K562 (cell line): ENCODE measurements around the gene CARM1. TPM values are rescaled to one million over a fixed set of nuclear protein-coding genes. Genes with fewer than 3 reads are reported as not detected.

Experiments
- CCNT2 ChIP-seq: IDR thresholded peaks from 2 replicates; pipeline ENCODE4 v1.6.1; 2011; ENCODE audit warnings: borderline replicate concordance, low read depth, mild to moderate bottlenecking, moderate library complexity, mixed read lengths, low read length; ENCODE audit not compliant: insufficient read length; ENCODE audit errors: extremely low read depth
- CREB1 ChIP-seq, 2 experiments: sonication (generic) in 1 of 2; formaldehyde crosslinking in 1 of 2; IDR thresholded peaks; 2 replicates each; pipeline versions ENCODE4 v1.6.1 to v1.8.0; 2012 to 2022; ENCODE audit warnings: inconsistent platforms in 1 of 2, mild to moderate bottlenecking in 1 of 2, missing genetic modification reagents in 1 of 2, moderate library complexity in 1 of 2
- ESRRA ChIP-seq: fragments of 450-650 bp; IDR thresholded peaks from 2 replicates; pipeline ENCODE4 v1.6.1; 2014; ENCODE audit warnings: low read depth, mild to moderate bottlenecking, moderate library complexity, borderline replicate concordance
- FIP1L1 ChIP-seq: fragments of 200-400 bp; formaldehyde crosslinking; IDR thresholded peaks from 2 replicates; pipeline ENCODE4 v1.6.1; 2018; ENCODE audit warnings: mild to moderate bottlenecking, low read depth, low read length; ENCODE audit not compliant: poor library complexity, severe bottlenecking
- GATA2 ChIP-seq: sonication (generic); formaldehyde crosslinking; IDR thresholded peaks from 2 replicates; pipeline ENCODE4 v1.4.0; 2020; ENCODE audit warnings: mild to moderate bottlenecking, missing genetic modification reagents
- MAZ ChIP-seq, 2 experiments: fragments of 450-650 bp in 1 of 2; sonication (generic) in 1 of 2; formaldehyde crosslinking; IDR thresholded peaks in 1 of 2; conservative IDR thresholded peaks in 1 of 2; 2 replicates each; pipeline versions ENCODE4 v1.4.0 to v1.5.0; 2020; ENCODE audit warnings: mild to moderate bottlenecking in 1 of 2, missing genetic modification reagents in 1 of 2
- MED1 ChIP-seq: sonication (generic); formaldehyde crosslinking; IDR thresholded peaks from 2 replicates; pipeline ENCODE4 v1.8.1; 2023; ENCODE audit warnings: missing genetic modification reagents, borderline replicate concordance
- MEF2A ChIP-seq: IDR thresholded peaks from 2 replicates; pipeline ENCODE4 v1.6.1; 2011; ENCODE audit warnings: low read depth, mild to moderate bottlenecking, low read length, moderate library complexity; ENCODE audit not compliant: control insufficient read depth
- MXI1 ChIP-seq: IDR thresholded peaks from 2 replicates; pipeline ENCODE4 v1.6.1; 2011; ENCODE audit warnings: low read depth, mild to moderate bottlenecking, improper control_type of control experiment, low read length
- MYBL2 ChIP-seq, 2 experiments: fragments of 450-650 bp in 1 of 2; sonication (generic) in 1 of 2; formaldehyde crosslinking in 1 of 2; IDR thresholded peaks; 2 replicates each; pipeline versions ENCODE4 v1.6.1 to v1.8.1; 2017 to 2022; ENCODE audit warnings: borderline replicate concordance in 1 of 2, inconsistent platforms in 1 of 2, low read depth in 1 of 2, mild to moderate bottlenecking in 1 of 2, missing genetic modification reagents in 1 of 2, moderate library complexity in 1 of 2
- NELFE ChIP-seq: IDR thresholded peaks from 2 replicates; pipeline ENCODE4 v1.6.1; 2011; ENCODE audit warnings: mild to moderate bottlenecking; ENCODE audit not compliant: insufficient read depth, insufficient read length
- NR4A1 ChIP-seq, 2 experiments: fragments of 250-450 bp in 1 of 2; fragments of 450-650 bp in 1 of 2; sonication (Bioruptor Pico) in 1 of 2; IDR thresholded peaks; 2 replicates each; pipeline versions ENCODE4 v1.4.0 to v1.6.1; 2016 to 2020; ENCODE audit warnings: mild to moderate bottlenecking in 2 of 2, missing compliant biosample characterization in 1 of 2, missing genetic modification characterization in 1 of 2, moderate library complexity in 1 of 2
- NUFIP1 ChIP-seq: fragments of 450-650 bp; IDR thresholded peaks from 2 replicates; pipeline ENCODE4 v1.6.1; 2018; ENCODE audit not compliant: partially characterized antibody
- PRMT5 ChIP-seq: sonication (generic); formaldehyde crosslinking; IDR thresholded peaks from 2 replicates; pipeline ENCODE4 v1.5.0; 2020; ENCODE audit warnings: missing genetic modification reagents
- RBM25 ChIP-seq: fragments of 200-400 bp; formaldehyde crosslinking; IDR thresholded peaks from 2 replicates; pipeline ENCODE4 v1.6.1; 2018; ENCODE audit warnings: low read length, low read depth, moderate library complexity; ENCODE audit not compliant: severe bottlenecking
- ZNF253 ChIP-seq: fragments of 250-450 bp; sonication (Bioruptor Pico); conservative IDR thresholded peaks from 2 replicates; pipeline ENCODE4 v1.6.1; 2021; ENCODE audit warnings: mild to moderate bottlenecking
- ZNF586 ChIP-seq: fragments of 450-650 bp; formaldehyde crosslinking; conservative IDR thresholded peaks from 2 replicates; pipeline ENCODE4 v1.4.0; 2020; ENCODE audit warnings: mild to moderate bottlenecking, moderate library complexity
- ZNF830 ChIP-seq: fragments of 250-450 bp; sonication (Bioruptor Pico); IDR thresholded peaks from 2 replicates; pipeline ENCODE4 v1.5.0; 2021; ENCODE audit warnings: mild to moderate bottlenecking
- polyA plus RNA-seq, 8 experiments: library from polyadenylated mRNA; depleted of rRNA in 4 of 8; stranded (reverse) in 5 of 8; unstranded in 3 of 8; fragments of >200 nt; fragmentation: Nextera tagmentation in 2 of 8; fragmentation: Illumina TruSeq in 1 of 8; extraction: Ambion mirVana in 2 of 8; extraction: Trizol in 1 of 8; gene quantifications; 2 replicates each; pipeline versions ENCODE4 v1.2.1 to v1.2.3, GENCODE V29; 2011 to 2014; ENCODE audit warnings: inconsistent platforms in 1 of 8, missing spikeins in 1 of 8
- total RNA-seq, 7 experiments: library from RNA; depleted of rRNA in 6 of 7; stranded (reverse); fragments of >200 nt in 6 of 7; fragmentation: Illumina TruSeq in 2 of 7; extraction: Trizol in 2 of 7; gene quantifications; 2 replicates each; pipeline versions ENCODE4 v1.2.1 to v1.2.3, GENCODE V29; 2011 to 2021; ENCODE audit warnings: low replicate concordance in 1 of 7
- TF ChIP-seq, protein P1 (sequence below): fragments of 250-450 bp; sonication (Bioruptor Pico); IDR thresholded peaks from 2 replicates; pipeline ENCODE4 v1.5.0; 2021
- TF ChIP-seq, protein P2 (sequence below): fragments of 450-650 bp; IDR thresholded peaks from 2 replicates; pipeline ENCODE4 v1.6.1; 2016; ENCODE audit warnings: low read depth, mild to moderate bottlenecking, moderate library complexity
- TF ChIP-seq, protein P3 (sequence below): fragments of 250-450 bp; sonication (Bioruptor Pico); IDR thresholded peaks from 2 replicates; pipeline ENCODE4 v1.8.0; 2022; ENCODE audit warnings: inconsistent platforms, mild to moderate bottlenecking, moderate library complexity, borderline replicate concordance

The CARM1 gene
- total and polyA plus RNA-seq, 9 of the 15 experiments (the other 6 are each of a cell fraction or from before 2014, with no cell fraction given): 0.36 to 86.0 (median 29.7) TPM

DNA sequence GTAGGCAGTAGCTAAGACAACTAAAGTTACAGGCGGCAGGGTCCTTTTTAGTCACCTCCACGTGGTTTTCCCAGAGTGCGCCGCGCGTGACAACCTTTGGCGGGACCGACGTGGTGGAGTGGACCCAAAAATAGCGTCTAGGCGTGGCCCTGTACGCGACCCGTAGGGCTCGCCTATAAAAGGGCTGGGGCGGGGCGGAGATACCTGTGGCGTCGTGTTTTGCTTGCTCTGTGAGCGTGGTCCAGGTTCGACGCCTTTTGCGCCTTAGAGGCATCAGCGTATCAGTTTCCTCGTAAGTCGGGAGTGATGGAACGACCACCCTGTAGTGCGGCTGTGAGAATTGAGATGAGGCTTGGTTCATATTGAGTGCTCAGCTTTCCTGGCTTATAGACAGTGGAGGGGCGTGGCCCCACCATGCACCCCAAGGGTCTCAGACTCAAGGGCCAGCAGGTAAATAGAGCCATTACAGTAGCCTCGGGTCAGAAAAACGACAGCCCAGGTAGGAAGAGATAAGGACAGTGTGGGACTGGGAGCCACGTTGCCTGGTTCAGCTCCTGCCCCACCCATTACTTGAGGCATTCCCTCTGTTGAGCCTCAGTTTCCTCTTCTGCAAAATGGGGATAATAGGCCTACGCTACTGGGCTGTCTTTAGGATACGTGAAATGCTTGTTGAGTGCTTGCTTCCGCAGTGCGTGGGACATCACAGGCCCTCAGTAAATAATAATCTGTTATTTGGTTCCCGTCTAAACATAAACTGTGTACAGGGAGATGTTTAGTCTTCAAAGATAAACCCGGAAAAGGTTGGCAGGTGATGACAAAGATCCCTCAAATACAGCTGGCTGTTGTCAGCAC lies 34.6 kb upstream of the CARM1 start (continued):
- TF ChIP-seq MEF2A: peak; percentile 98
- TF ChIP-seq CCNT2: no peak
- peak; percentile 94 for TF ChIP-seq NR4A1 (CRISPR knock-in tag; IDR thresholded peaks at IDR 0.05)
- TF ChIP-seq NR4A1 (tag; IDR thresholded peaks at IDR 0.05): peak; percentile 93
- TF ChIP-seq ZNF253 (CRISPR knock-in tag): no peak
- peak; percentile 63 for TF ChIP-seq ESRRA
- TF ChIP-seq MYBL2 (IDR thresholded peaks at IDR 0.05; ENCODE audit: low read depth): no peak; the same call in 1 of the 2 replicates
- no peak for TF ChIP-seq MYBL2 (CRISPR knock-in tag; IDR thresholded peaks at IDR 0.05; ENCODE audit: borderline replicate concordance)
- peak in 1 of 2 experiments; percentile 85; a peak in 3 of 4 replicates for TF ChIP-seq MAZ (CRISPR knock-in tag; conservative IDR thresholded peaks at IDR 0.05 in 1 of 2, IDR thresholded peaks at IDR 0.05 in 1 of 2)
- peak; percentile 85 for TF ChIP-seq CREB1 (IDR thresholded peaks at IDR 0.05)
- TF ChIP-seq CREB1 (CRISPR knock-in tag; IDR thresholded peaks at IDR 0.05): peak; percentile 91
- TF ChIP-seq, protein P1, sequence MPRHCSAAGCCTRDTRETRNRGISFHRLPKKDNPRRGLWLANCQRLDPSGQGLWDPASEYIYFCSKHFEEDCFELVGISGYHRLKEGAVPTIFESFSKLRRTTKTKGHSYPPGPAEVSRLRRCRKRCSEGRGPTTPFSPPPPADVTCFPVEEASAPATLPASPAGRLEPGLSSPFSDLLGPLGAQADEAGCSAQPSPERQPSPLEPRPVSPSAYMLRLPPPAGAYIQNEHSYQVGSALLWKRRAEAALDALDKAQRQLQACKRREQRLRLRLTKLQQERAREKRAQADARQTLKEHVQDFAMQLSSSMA: no peak
- TF ChIP-seq RBM25: peak; percentile 91
- TF ChIP-seq PRMT5: no peak
- TF ChIP-seq MXI1: peak; percentile 67
- no peak for TF ChIP-seq GATA2 (CRISPR knock-in tag)
- 0 out of 2 replicates have a peak, but pooled peaks have one; percentile 62 for TF ChIP-seq ZNF830 (CRISPR knock-in tag)
- TF ChIP-seq, protein P2, sequence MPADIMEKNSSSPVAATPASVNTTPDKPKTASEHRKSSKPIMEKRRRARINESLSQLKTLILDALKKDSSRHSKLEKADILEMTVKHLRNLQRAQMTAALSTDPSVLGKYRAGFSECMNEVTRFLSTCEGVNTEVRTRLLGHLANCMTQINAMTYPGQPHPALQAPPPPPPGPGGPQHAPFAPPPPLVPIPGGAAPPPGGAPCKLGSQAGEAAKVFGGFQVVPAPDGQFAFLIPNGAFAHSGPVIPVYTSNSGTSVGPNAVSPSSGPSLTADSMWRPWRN: no peak
- TF ChIP-seq FIP1L1: no peak
- TF ChIP-seq, protein P3, sequence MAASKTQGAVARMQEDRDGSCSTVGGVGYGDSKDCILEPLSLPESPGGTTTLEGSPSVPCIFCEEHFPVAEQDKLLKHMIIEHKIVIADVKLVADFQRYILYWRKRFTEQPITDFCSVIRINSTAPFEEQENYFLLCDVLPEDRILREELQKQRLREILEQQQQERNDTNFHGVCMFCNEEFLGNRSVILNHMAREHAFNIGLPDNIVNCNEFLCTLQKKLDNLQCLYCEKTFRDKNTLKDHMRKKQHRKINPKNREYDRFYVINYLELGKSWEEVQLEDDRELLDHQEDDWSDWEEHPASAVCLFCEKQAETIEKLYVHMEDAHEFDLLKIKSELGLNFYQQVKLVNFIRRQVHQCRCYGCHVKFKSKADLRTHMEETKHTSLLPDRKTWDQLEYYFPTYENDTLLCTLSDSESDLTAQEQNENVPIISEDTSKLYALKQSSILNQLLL (CRISPR knock-in tag): no peak
- 0 out of 2 replicates have a peak, but pooled peaks have one; percentile 20 for TF ChIP-seq MED1 (CRISPR knock-in tag)
- 0 out of 2 replicates have a peak, but pooled peaks have one; percentile 46 for TF ChIP-seq ZNF586 (CRISPR knock-in tag)
- peak; percentile 95 for TF ChIP-seq NUFIP1
- no peak for TF ChIP-seq NELFE
